Measurements from ENCODE around the gene EPB41L4B. TPM values are rescaled to one million over a fixed set of nuclear protein-coding genes. Genes with fewer than 3 reads are reported as not detected.

EPB41L4B gene
- total RNA-seq, 1 donor from 2014 or later, result 4.7 TPM

GRCh38 chr9:109301012-109301411, 19.8 kb downstream of the EPB41L4B start:
- H3K36me3 ChIP-seq, result no peaks in the 10 kb centered on the region
- H3K27ac ChIP-seq, result no peak overlapping the region
- H3K4me3 ChIP-seq, result no peak overlapping the region
- H3K9me3 ChIP-seq, result no peaks in the 10 kb centered on the region
- H3K4me1 ChIP-seq, result no peaks in the 10 kb centered on the region
- no peak for DNase-seq (ENCODE audit: extremely low spot score in 2 of 2)
- intact Hi-C loops (cut with DNase I), result no loop called here
- TF ChIP-seq POLR2A (IDR thresholded peaks at IDR 0.05), result no peak
- no peak for TF ChIP-seq CTCF (IDR thresholded peaks at IDR 0.05)
- no peak for TF ChIP-seq POLR2AphosphoS5 (IDR thresholded peaks at IDR 0.05; ENCODE audit: insufficient read depth in 1 of 2, low read depth in 1 of 2)
- no peaks in the 10 kb centered on the region for H3K27me3 ChIP-seq

- no peaks in the 10 kb centered on the region for H3K9me3 ChIP-seq
- DNase-seq (ENCODE audit: extremely low spot score in 2 of 2), result no peak
- no peaks in the 10 kb centered on the region for H3K4me1 ChIP-seq
- intact Hi-C loops (cut with DNase I), result no loop called here
- no peak for TF ChIP-seq POLR2A (IDR thresholded peaks at IDR 0.05)
- TF ChIP-seq POLR2AphosphoS5 (IDR thresholded peaks at IDR 0.05; ENCODE audit: insufficient read depth in 1 of 2, low read depth in 1 of 2), result no peak
- TF ChIP-seq CTCF (IDR thresholded peaks at IDR 0.05), result no peak
- H3K27me3 ChIP-seq, result no peaks in the 10 kb centered on the region
- H3K27ac ChIP-seq, result no peak overlapping the region
- no peak overlapping the region for H3K4me3 ChIP-seq
- H3K36me3 ChIP-seq, result no peaks in the 10 kb centered on the region
Observed at GRCh38 chr9:109299891-109300290, 21.0 kb downstream of the EPB41L4B start.

GRCh38 chr9:109297899-109298298, 23.0 kb downstream of the EPB41L4B start:
- Histone ChIP-seq H3K27ac (no peak overlapping the region), H3K4me3 (no peak overlapping the region), H3K9me3 (no peaks in the 10 kb centered on the region), H3K36me3 (no peaks in the 10 kb centered on the region), H3K27me3 (no peaks in the 10 kb centered on the region), H3K4me1 (no peaks in the 10 kb centered on the region)
- no peak for TF ChIP-seq POLR2AphosphoS5 (IDR thresholded peaks at IDR 0.05; ENCODE audit: insufficient read depth in 1 of 2, low read depth in 1 of 2)
- no peak for TF ChIP-seq CTCF (IDR thresholded peaks at IDR 0.05)
- no peak for TF ChIP-seq POLR2A (IDR thresholded peaks at IDR 0.05)
- DNase-seq (ENCODE audit: extremely low spot score in 2 of 2), result no peak
- intact Hi-C loops (cut with DNase I), result no loop called here

GRCh38 chr9:109295221-109296130, 25.4 kb downstream of the EPB41L4B start:
- DNase-seq (ENCODE audit: extremely low spot score in 2 of 2), result no peak
- Histone ChIP-seq H3K27me3 (no peaks in the 10 kb centered on the region), H3K4me3 (no peak overlapping the region), H3K27ac (no peak overlapping the region), H3K36me3 (no peaks in the 10 kb centered on the region), H3K9me3 (no peaks in the 10 kb centered on the region), H3K4me1 (no peaks in the 10 kb centered on the region)
- intact Hi-C loops (cut with DNase I), result no loop called here
- TF ChIP-seq POLR2AphosphoS5 (IDR thresholded peaks at IDR 0.05; ENCODE audit: insufficient read depth in 1 of 2, low read depth in 1 of 2) (no peak), CTCF (IDR thresholded peaks at IDR 0.05) (no peak), POLR2A (IDR thresholded peaks at IDR 0.05) (no peak)

- Histone ChIP-seq H3K36me3 (no peaks in the 10 kb centered on the region), H3K4me3 (no peak overlapping the region), H3K27me3 (no peaks in the 10 kb centered on the region), H3K4me1 (no peaks in the 10 kb centered on the region), H3K9me3 (no peaks in the 10 kb centered on the region), H3K27ac (no peak overlapping the region)
- no peak for DNase-seq (ENCODE audit: extremely low spot score in 2 of 2)
- TF ChIP-seq POLR2A (IDR thresholded peaks at IDR 0.05), result no peak
- no peak for TF ChIP-seq CTCF (IDR thresholded peaks at IDR 0.05)
- no peak for TF ChIP-seq POLR2AphosphoS5 (IDR thresholded peaks at IDR 0.05; ENCODE audit: insufficient read depth in 1 of 2, low read depth in 1 of 2)
- intact Hi-C loops (cut with DNase I), result no loop called here
Observed at GRCh38 chr9:109290385-109290784, 30.5 kb downstream of the EPB41L4B start.
